AG08396 (cell line): ENCODE data around the gene OTC.

Experiments used
- DNase-seq: peaks from one replicate; pipeline ENCODE4 v3.0.0; 2012; ENCODE audit warnings: low spot score, mixed read lengths

Gene OTC

DNA sequence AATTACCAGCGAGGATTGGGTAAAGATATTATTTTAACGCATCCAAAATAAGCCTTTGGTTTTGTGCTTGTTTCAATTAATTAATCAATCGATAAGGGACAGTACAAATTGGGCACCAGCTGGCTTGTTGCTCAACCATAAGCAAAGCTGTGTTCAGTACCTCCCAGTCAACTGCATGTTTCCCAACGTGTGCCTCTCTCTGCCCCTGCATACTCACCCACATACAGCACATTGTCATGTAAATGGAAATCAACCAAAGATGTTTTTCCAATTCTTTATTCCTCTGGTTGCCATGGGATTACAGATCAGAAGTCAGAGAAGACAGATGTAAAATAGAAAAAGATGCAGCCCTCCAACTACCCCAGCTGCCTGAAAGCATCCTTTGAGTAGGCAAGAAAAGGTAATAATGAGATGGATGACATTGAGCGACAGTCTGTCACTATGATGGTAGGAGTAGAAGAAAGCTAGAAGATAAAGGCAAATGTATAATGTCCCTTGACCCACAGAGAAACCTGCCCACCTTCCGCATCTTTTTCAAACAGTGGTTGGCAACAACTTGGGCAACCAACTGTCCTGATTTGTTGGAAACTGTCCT is 116.3 kb downstream of the OTC start:
- no peak for DNase-seq
